Measurements from ENCODE around the gene CBX4.

CBX4 gene

GRCh38 chr17:79830763-79831264 lies 8.4 kb downstream of the CBX4 start:
- H3K4me1 ChIP-seq (ENCODE audit: control insufficient read depth, insufficient read depth, low read length): peaks cover 11% of the 10 kb centered on the region
- H3K36me3 ChIP-seq (ENCODE audit: control insufficient read depth, insufficient read depth, low read length): no peaks in the 10 kb centered on the region
- H3K27me3 ChIP-seq (ENCODE audit: control insufficient read depth, insufficient read depth, low read length): peaks cover 85% of the 10 kb centered on the region
- H3K4me3 ChIP-seq (ENCODE audit: low read depth, low read length): no peak overlapping the region
- no peak overlapping the region for H3K9ac ChIP-seq (ENCODE audit: low read depth, low read length)
- no peaks in the 10 kb centered on the region for H3K9me3 ChIP-seq (ENCODE audit: control insufficient read depth, insufficient read depth, low read length)

- no peaks in the 10 kb centered on the region for H3K9me3 ChIP-seq (ENCODE audit: control insufficient read depth, insufficient read depth, low read length)
- no peak overlapping the region for H3K9ac ChIP-seq (ENCODE audit: low read depth, low read length)
- peaks cover 11% of the 10 kb centered on the region for H3K4me1 ChIP-seq (ENCODE audit: control insufficient read depth, insufficient read depth, low read length)
- H3K27me3 ChIP-seq (ENCODE audit: control insufficient read depth, insufficient read depth, low read length): peaks cover 87% of the 10 kb centered on the region
- H3K36me3 ChIP-seq (ENCODE audit: control insufficient read depth, insufficient read depth, low read length): no peaks in the 10 kb centered on the region
- no peak overlapping the region for H3K4me3 ChIP-seq (ENCODE audit: low read depth, low read length)
Measured at GRCh38 chr17:79830303-79830702, 8.9 kb downstream of the CBX4 start.

- Histone ChIP-seq H3K4me3 (ENCODE audit: low read depth, low read length) (no peak overlapping the region), H3K4me1 (ENCODE audit: control insufficient read depth, insufficient read depth, low read length) (peaks cover 11% of the 10 kb centered on the region), H3K9me3 (ENCODE audit: control insufficient read depth, insufficient read depth, low read length) (no peaks in the 10 kb centered on the region), H3K36me3 (ENCODE audit: control insufficient read depth, insufficient read depth, low read length) (no peaks in the 10 kb centered on the region), H3K27me3 (ENCODE audit: control insufficient read depth, insufficient read depth, low read length) (peaks cover 87% of the 10 kb centered on the region), H3K9ac (ENCODE audit: low read depth, low read length) (no peak overlapping the region)
Measured at GRCh38 chr17:79829457-79829856, 9.8 kb downstream of the CBX4 start.

GRCh38 chr17:79829004-79829403 lies 10.2 kb downstream of the CBX4 start:
- peaks cover 86% of the 10 kb centered on the region for H3K27me3 ChIP-seq (ENCODE audit: control insufficient read depth, insufficient read depth, low read length)
- H3K4me3 ChIP-seq (ENCODE audit: low read depth, low read length): no peak overlapping the region
- H3K4me1 ChIP-seq (ENCODE audit: control insufficient read depth, insufficient read depth, low read length): peaks cover 11% of the 10 kb centered on the region
- H3K9ac ChIP-seq (ENCODE audit: low read depth, low read length): no peak overlapping the region
- no peaks in the 10 kb centered on the region for H3K36me3 ChIP-seq (ENCODE audit: control insufficient read depth, insufficient read depth, low read length)
- H3K9me3 ChIP-seq (ENCODE audit: control insufficient read depth, insufficient read depth, low read length): no peaks in the 10 kb centered on the region

- H3K9me3 ChIP-seq (ENCODE audit: control insufficient read depth, insufficient read depth, low read length): no peaks in the 10 kb centered on the region
- peaks cover 8% of the 10 kb centered on the region for H3K4me1 ChIP-seq (ENCODE audit: control insufficient read depth, insufficient read depth, low read length)
- H3K27me3 ChIP-seq (ENCODE audit: control insufficient read depth, insufficient read depth, low read length): peaks cover 84% of the 10 kb centered on the region
- H3K36me3 ChIP-seq (ENCODE audit: control insufficient read depth, insufficient read depth, low read length): no peaks in the 10 kb centered on the region
- no peak overlapping the region for H3K9ac ChIP-seq (ENCODE audit: low read depth, low read length)
- no peak overlapping the region for H3K4me3 ChIP-seq (ENCODE audit: low read depth, low read length)
Measured at GRCh38 chr17:79826841-79827578, 12.2 kb downstream of the CBX4 start.

- no peaks in the 10 kb centered on the region for H3K9me3 ChIP-seq (ENCODE audit: control insufficient read depth, insufficient read depth, low read length)
- H3K4me3 ChIP-seq (ENCODE audit: low read depth, low read length): no peak overlapping the region
- no peaks in the 10 kb centered on the region for H3K36me3 ChIP-seq (ENCODE audit: control insufficient read depth, insufficient read depth, low read length)
- H3K9ac ChIP-seq (ENCODE audit: low read depth, low read length): no peak overlapping the region
- H3K4me1 ChIP-seq (ENCODE audit: control insufficient read depth, insufficient read depth, low read length): peaks cover 4% of the 10 kb centered on the region
- peaks cover 86% of the 10 kb centered on the region for H3K27me3 ChIP-seq (ENCODE audit: control insufficient read depth, insufficient read depth, low read length)
Measured at GRCh38 chr17:79826204-79826680, 13.0 kb downstream of the CBX4 start.

DNA sequence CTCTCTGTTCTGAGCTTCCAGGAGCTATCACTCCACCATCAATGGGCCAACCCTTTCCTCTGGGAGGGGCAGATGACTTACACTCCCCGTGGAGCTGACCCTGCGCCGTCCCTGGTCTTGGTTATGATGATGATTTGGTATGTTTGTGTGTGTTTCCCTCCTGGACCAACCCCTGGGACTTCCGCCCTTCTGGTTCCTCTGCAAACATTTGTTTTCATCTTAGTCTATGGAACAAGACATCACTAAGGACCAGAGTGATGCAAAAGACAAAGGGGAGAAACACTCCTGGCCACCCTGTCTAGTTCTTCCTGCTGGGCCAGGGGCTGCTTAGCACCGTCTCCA lies 13.7 kb downstream of the CBX4 start:
- no peaks in the 10 kb centered on the region for H3K36me3 ChIP-seq (ENCODE audit: control insufficient read depth, insufficient read depth, low read length)
- H3K4me3 ChIP-seq (ENCODE audit: low read depth, low read length): no peak overlapping the region
- peaks cover 86% of the 10 kb centered on the region for H3K27me3 ChIP-seq (ENCODE audit: control insufficient read depth, insufficient read depth, low read length)
- H3K4me1 ChIP-seq (ENCODE audit: control insufficient read depth, insufficient read depth, low read length): peaks cover 2% of the 10 kb centered on the region
- no peak overlapping the region for H3K9ac ChIP-seq (ENCODE audit: low read depth, low read length)
- H3K9me3 ChIP-seq (ENCODE audit: control insufficient read depth, insufficient read depth, low read length): no peaks in the 10 kb centered on the region

DNA sequence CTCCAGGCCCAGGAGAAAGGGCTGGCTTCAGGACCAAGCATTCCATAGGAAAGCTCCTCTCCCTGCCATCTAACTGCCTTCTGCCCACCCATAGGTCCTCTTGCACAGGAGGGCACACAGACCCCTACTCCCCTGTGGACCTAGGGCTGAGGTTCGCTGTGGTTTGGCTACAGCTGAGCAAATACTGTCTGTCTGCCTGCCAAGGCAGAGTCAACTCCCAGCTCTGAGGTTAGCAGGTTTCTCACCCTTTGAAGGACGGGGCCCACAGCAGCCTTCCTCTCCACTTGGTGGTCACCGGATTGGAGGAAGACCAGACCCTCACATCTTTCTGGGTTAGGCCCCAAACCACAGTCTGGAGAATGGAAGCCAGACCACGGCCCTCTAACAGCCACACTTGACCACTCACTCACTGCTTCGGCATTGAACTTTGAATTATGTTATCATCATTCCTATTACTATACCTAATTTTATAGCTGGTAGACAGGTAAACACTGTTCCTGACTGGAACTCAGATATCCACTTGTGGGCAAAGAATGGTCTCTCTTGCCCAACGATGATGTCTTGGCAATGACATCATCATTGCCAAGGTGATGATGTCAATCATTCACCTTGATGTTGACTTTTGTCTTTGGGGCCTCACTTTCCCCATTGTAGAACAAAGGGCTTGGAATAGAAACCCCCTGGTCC lies 14.2 kb downstream of the CBX4 start:
- H3K9ac ChIP-seq (ENCODE audit: low read depth, low read length): no peak overlapping the region
- no peaks in the 10 kb centered on the region for H3K9me3 ChIP-seq (ENCODE audit: control insufficient read depth, insufficient read depth, low read length)
- no peaks in the 10 kb centered on the region for H3K4me1 ChIP-seq (ENCODE audit: control insufficient read depth, insufficient read depth, low read length)
- H3K36me3 ChIP-seq (ENCODE audit: control insufficient read depth, insufficient read depth, low read length): no peaks in the 10 kb centered on the region
- no peak overlapping the region for H3K4me3 ChIP-seq (ENCODE audit: low read depth, low read length)
- peaks cover 85% of the 10 kb centered on the region for H3K27me3 ChIP-seq (ENCODE audit: control insufficient read depth, insufficient read depth, low read length)

- Histone ChIP-seq H3K27me3 (ENCODE audit: control insufficient read depth, insufficient read depth, low read length) (peaks cover 85% of the 10 kb centered on the region), H3K4me1 (ENCODE audit: control insufficient read depth, insufficient read depth, low read length) (no peaks in the 10 kb centered on the region), H3K4me3 (ENCODE audit: low read depth, low read length) (no peak overlapping the region), H3K36me3 (ENCODE audit: control insufficient read depth, insufficient read depth, low read length) (no peaks in the 10 kb centered on the region), H3K9me3 (ENCODE audit: control insufficient read depth, insufficient read depth, low read length) (no peaks in the 10 kb centered on the region), H3K9ac (ENCODE audit: low read depth, low read length) (no peak overlapping the region)
Measured at GRCh38 chr17:79824234-79824633, 15.0 kb downstream of the CBX4 start.

DNA sequence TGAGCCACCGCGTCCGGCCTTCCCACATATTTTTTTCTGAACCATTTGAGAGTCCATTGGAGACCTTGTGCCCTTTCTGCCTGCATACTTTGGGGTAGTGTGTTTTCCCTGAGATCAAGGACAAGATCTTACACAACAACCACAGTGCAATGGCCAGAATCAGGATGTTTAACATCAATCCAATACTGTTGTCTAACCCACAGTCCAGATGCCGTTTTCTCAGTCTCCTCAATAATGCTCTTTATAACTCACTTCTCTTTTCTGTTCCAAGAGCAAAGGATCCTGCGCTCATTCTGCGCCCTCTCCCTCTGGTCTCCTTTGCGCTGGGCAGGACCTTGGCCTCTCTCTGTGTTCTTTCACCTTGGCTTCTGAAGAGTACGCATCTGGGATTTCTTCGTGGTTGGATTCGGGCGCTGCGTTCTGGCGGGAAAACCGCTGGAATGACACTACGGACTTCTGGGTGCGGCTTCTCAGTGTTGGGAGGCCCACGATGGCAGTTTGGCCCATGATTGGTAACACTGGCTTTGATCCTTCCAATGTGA lies 16.6 kb downstream of the CBX4 start:
- Histone ChIP-seq H3K9ac (ENCODE audit: low read depth, low read length) (no peak overlapping the region), H3K27me3 (ENCODE audit: control insufficient read depth, insufficient read depth, low read length) (peaks cover 88% of the 10 kb centered on the region), H3K4me1 (ENCODE audit: control insufficient read depth, insufficient read depth, low read length) (no peaks in the 10 kb centered on the region), H3K9me3 (ENCODE audit: control insufficient read depth, insufficient read depth, low read length) (no peaks in the 10 kb centered on the region), H3K4me3 (ENCODE audit: low read depth, low read length) (no peak overlapping the region), H3K36me3 (ENCODE audit: control insufficient read depth, insufficient read depth, low read length) (no peaks in the 10 kb centered on the region)

DNA sequence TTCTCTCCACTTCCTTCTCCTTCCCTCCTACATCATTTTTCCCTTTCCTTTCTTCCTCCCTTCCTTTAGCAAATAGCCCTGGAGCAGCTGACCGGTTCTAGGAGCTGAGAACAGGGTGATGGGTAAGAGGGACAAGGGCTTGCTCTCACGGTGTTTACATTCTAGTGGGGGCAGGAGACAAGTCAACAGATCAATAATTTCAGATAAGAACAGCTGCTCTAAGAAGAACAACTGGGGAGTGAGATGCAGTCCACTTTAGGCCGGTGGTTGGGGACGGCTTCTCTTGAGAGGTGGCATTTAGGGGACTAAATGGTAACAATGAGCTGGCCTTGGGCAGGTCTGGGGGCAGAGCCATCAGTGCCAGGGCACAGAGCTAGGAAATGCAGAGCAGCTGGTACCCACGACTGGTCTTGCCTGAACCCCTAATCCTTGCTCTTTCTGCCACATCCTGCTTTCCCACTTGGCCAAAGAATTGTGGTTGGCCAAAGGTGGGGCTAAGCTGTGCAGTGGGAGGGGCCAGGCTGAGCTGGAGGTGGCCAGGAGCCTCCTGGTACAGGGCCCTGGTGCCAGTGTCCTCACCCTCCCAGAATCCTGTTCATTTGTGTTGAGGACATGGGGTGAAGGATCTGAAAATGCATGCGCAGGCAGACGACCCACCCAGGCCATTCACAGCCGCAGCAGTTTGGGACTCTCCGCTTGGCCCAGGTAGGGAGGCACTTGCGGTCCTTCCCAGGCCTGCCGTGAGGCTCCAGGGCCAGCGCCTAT lies 17.7 kb downstream of the CBX4 start:
- H3K4me3 ChIP-seq (ENCODE audit: low read depth, low read length): no peak overlapping the region
- H3K27me3 ChIP-seq (ENCODE audit: control insufficient read depth, insufficient read depth, low read length): peaks cover 88% of the 10 kb centered on the region
- H3K36me3 ChIP-seq (ENCODE audit: control insufficient read depth, insufficient read depth, low read length): no peaks in the 10 kb centered on the region
- no peak overlapping the region for H3K9ac ChIP-seq (ENCODE audit: low read depth, low read length)
- no peaks in the 10 kb centered on the region for H3K4me1 ChIP-seq (ENCODE audit: control insufficient read depth, insufficient read depth, low read length)
- H3K9me3 ChIP-seq (ENCODE audit: control insufficient read depth, insufficient read depth, low read length): no peaks in the 10 kb centered on the region

Measured in iPS-15b (cell line).